Tibial artery (tissue), 4 donors: ENCODE measurements around the gene KRT76.

Experiments
- DNase-seq, 2 donors: peaks; one replicate each; pipeline ENCODE4 v3.0.0-alpha.2; 2019
- H3K27ac ChIP-seq, 2 donors: fragments of 200-600 bp; sonication (generic) in 1 of 2; 1 replicate in 1 of 2; 2 replicates in 1 of 2; pipeline ENCODE4 v1.5.1; 2018 to 2019; ENCODE audit warnings: mild to moderate bottlenecking in 1 of 2
- H3K27me3 ChIP-seq, 2 donors: fragments of 200-600 bp; sonication (generic) in 1 of 2; one replicate each; pipeline versions ENCODE4 v1.5.1 to v1.6.0; 2016 to 2019
- H3K36me3 ChIP-seq, 3 donors: fragments of 200-600 bp; sonication (generic) in 2 of 3; one replicate each; pipeline ENCODE4 v1.5.1; 2016 to 2019; ENCODE audit warnings: mild to moderate bottlenecking in 2 of 3
- H3K4me1 ChIP-seq, 4 donors: fragments of 200-600 bp; sonication (generic) in 2 of 4; 1 replicate in 3 of 4; 2 replicates in 1 of 4; pipeline ENCODE4 v1.5.1; 2016 to 2019
- H3K4me3 ChIP-seq, 2 donors: fragments of 200-600 bp; sonication (generic) in 1 of 2; 1 replicate in 1 of 2; 2 replicates in 1 of 2; pipeline ENCODE4 v1.5.1; 2018 to 2019; ENCODE audit warnings: mild to moderate bottlenecking in 2 of 2
- H3K9me3 ChIP-seq, 3 donors: fragments of 200-600 bp; sonication (generic) in 1 of 3; one replicate each; pipeline ENCODE4 v1.5.1; 2016 to 2019
- CTCF ChIP-seq, 2 experiments: fragments of 200-600 bp in 1 of 2; fragments of 450-650 bp in 1 of 2; IDR thresholded peaks; one replicate each; pipeline ENCODE4 v1.5.1; 2017 to 2019; ENCODE audit warnings: antibody characterized with exemption in 2 of 2, mild to moderate bottlenecking in 1 of 2, moderate library complexity in 1 of 2
- intact Hi-C: fragments of 100-400 bp; cut with DNase I; formaldehyde crosslinking; loops from one replicate; pipeline ENCODE4 v1.15.0; 2023; ENCODE audit warnings: low total_unique reads

KRT76 gene

GRCh38 chr12:52771088-52771487 is 6.1 kb downstream of the KRT76 start:
- no peaks in the 10 kb centered on the region for H3K9me3 ChIP-seq
- no peak for TF ChIP-seq CTCF (IDR thresholded peaks at IDR 0.05)
- no peaks in the 10 kb centered on the region for H3K4me1 ChIP-seq
- no peak overlapping the region for H3K4me3 ChIP-seq
- H3K27ac ChIP-seq = no peak overlapping the region
- intact Hi-C loops = no loop called here
- no peaks in the 10 kb centered on the region for H3K36me3 ChIP-seq
- peaks cover 0 to 7% of the 10 kb centered on the region in 2 donors for H3K27me3 ChIP-seq
- DNase-seq = no peak

GRCh38 chr12:52769946-52770345 is 7.2 kb downstream of the KRT76 start:
- H3K4me3 ChIP-seq = no peak overlapping the region
- H3K27me3 ChIP-seq = peaks cover 0 to 7% of the 10 kb centered on the region in 2 donors
- TF ChIP-seq CTCF (IDR thresholded peaks at IDR 0.05) = no peak
- intact Hi-C loops = no loop called here
- DNase-seq = no peak
- no peak overlapping the region for H3K27ac ChIP-seq
- H3K4me1 ChIP-seq = no peaks in the 10 kb centered on the region
- H3K9me3 ChIP-seq = no peaks in the 10 kb centered on the region
- no peaks in the 10 kb centered on the region for H3K36me3 ChIP-seq

GRCh38 chr12:52769354-52769753 is 7.8 kb downstream of the KRT76 start:
- peaks cover 0 to 7% of the 10 kb centered on the region in 2 donors for H3K27me3 ChIP-seq
- TF ChIP-seq CTCF (IDR thresholded peaks at IDR 0.05) = no peak
- no peaks in the 10 kb centered on the region for H3K4me1 ChIP-seq
- no peak for DNase-seq
- H3K36me3 ChIP-seq = no peaks in the 10 kb centered on the region
- H3K9me3 ChIP-seq = no peaks in the 10 kb centered on the region
- H3K4me3 ChIP-seq = no peak overlapping the region
- intact Hi-C loops = no loop called here
- no peak overlapping the region for H3K27ac ChIP-seq

- Histone ChIP-seq H3K27me3 (peaks cover 0 to 7% of the 10 kb centered on the region in 2 donors), H3K36me3 (no peaks in the 10 kb centered on the region), H3K27ac (no peak overlapping the region), H3K9me3 (no peaks in the 10 kb centered on the region), H3K4me3 (no peak overlapping the region), H3K4me1 (no peaks in the 10 kb centered on the region)
- TF ChIP-seq CTCF (IDR thresholded peaks at IDR 0.05) = no peak
- no peak for DNase-seq
- intact Hi-C loops = no loop called here
These were observed 8.5 kb downstream of the KRT76 start for GRCh38 chr12:52768479-52769200.

GRCh38 chr12:52767427-52767826 is 9.7 kb downstream of the KRT76 start:
- Histone ChIP-seq H3K4me1 (no peaks in the 10 kb centered on the region), H3K27me3 (peaks cover 0 to 6% of the 10 kb centered on the region in 2 donors), H3K36me3 (no peaks in the 10 kb centered on the region), H3K4me3 (no peak overlapping the region), H3K9me3 (peaks cover 0 to under 1% (median 0%) of the 10 kb centered on the region in 3 donors), H3K27ac (no peak overlapping the region)
- no peak for DNase-seq
- no peak for TF ChIP-seq CTCF (IDR thresholded peaks at IDR 0.05)
- intact Hi-C loops = no loop called here
